DND-41 (cell line): ENCODE measurements around the gene CNOT1.
A peak's percentile ranks its signal among the peaks of the same experiment; 100 is the strongest.

Source experiments
- ATAC-seq: fragments of 200-7000 bp; cut with Tn5 transposase; 3 replicates; pipeline ENCODE4 v1.9.1; 2021; ENCODE audit warnings: low read depth; ENCODE audit not compliant: insufficient read depth
- DNase-seq: peaks from one replicate; pipeline ENCODE4 v3.0.0-alpha.2; 2020
- H2AFZ ChIP-seq: 2 replicates; pipeline ENCODE4 v1.6.0; 2012; ENCODE audit warnings: low read depth, low read length
- H3K27ac ChIP-seq: 2 replicates; pipeline ENCODE4 v1.5.1; 2012; ENCODE audit warnings: low read length, inconsistent platforms
- H3K27me3 ChIP-seq: fragments of 200-600 bp; sonication (generic); 2 replicates; pipeline ENCODE4 v1.6.0; 2012; ENCODE audit warnings: low read length, mild to moderate bottlenecking, inconsistent platforms; ENCODE audit not compliant: insufficient read depth, poor library complexity
- H3K36me3 ChIP-seq: 2 replicates; pipeline ENCODE4 v1.5.1; 2012; ENCODE audit warnings: low read length, inconsistent platforms; ENCODE audit not compliant: insufficient read depth
- H3K4me1 ChIP-seq: 2 replicates; pipeline ENCODE4 v1.5.1; 2012; ENCODE audit warnings: mild to moderate bottlenecking, low read length; ENCODE audit not compliant: insufficient read depth
- H3K4me2 ChIP-seq: 2 replicates; pipeline ENCODE4 v1.6.0; 2012; ENCODE audit warnings: mild to moderate bottlenecking, moderate library complexity, low read length, inconsistent platforms; ENCODE audit not compliant: insufficient read depth
- H3K4me3 ChIP-seq, 2 experiments: fragments of 200-600 bp in 1 of 2; shearing (Covaris generic) in 1 of 2; 2 replicates each; pipeline ENCODE4 v1.5.1; 2012 to 2016; ENCODE audit warnings: inconsistent platforms in 2 of 2, low read length in 2 of 2, mild to moderate bottlenecking in 2 of 2, low read depth in 1 of 2, moderate library complexity in 1 of 2
- H3K79me2 ChIP-seq: 2 replicates; pipeline ENCODE4 v1.6.0; 2012; ENCODE audit warnings: low read length, inconsistent platforms; ENCODE audit not compliant: insufficient read depth
- H3K9ac ChIP-seq: 2 replicates; pipeline ENCODE4 v1.6.0; 2012; ENCODE audit warnings: low read depth, mild to moderate bottlenecking, inconsistent platforms, low read length, moderate library complexity
- H3K9me3 ChIP-seq: 2 replicates; pipeline ENCODE4 v1.5.1; 2012; ENCODE audit warnings: low read length, moderate library complexity, mild to moderate bottlenecking, inconsistent platforms; ENCODE audit not compliant: insufficient read depth, severe bottlenecking
- H4K20me1 ChIP-seq: 2 replicates; pipeline ENCODE4 v1.6.0; 2012; ENCODE audit warnings: low read length; ENCODE audit not compliant: insufficient read depth
- EZH2 ChIP-seq: IDR thresholded peaks from 3 replicates; pipeline ENCODE4 v1.6.1; 2012; ENCODE audit warnings: borderline replicate concordance, low read depth, mild to moderate bottlenecking, moderate library complexity, low read length, inconsistent platforms; ENCODE audit not compliant: severe bottlenecking
- TF ChIP-seq, protein P1 (sequence below): IDR thresholded peaks from 2 replicates; pipeline ENCODE4 v1.5.1; 2012; ENCODE audit warnings: borderline replicate concordance, low read length, moderate library complexity, mild to moderate bottlenecking; ENCODE audit not compliant: poor library complexity, severe bottlenecking; ENCODE audit errors: extremely low read depth

The CNOT1 gene

GRCh38 chr16:58644108-58644507 is 14.5 kb upstream of the CNOT1 start:
- ATAC-seq (no peak), DNase-seq (no peak)
- Histone ChIP-seq H2AFZ (no peak overlapping the region), H3K9ac (no peak overlapping the region), H3K4me1 (no peaks in the 10 kb centered on the region), H3K4me3 (no peak overlapping the region), H3K27ac (no peak overlapping the region), H3K27me3 (no peaks in the 10 kb centered on the region), H3K79me2 (no peaks in the 10 kb centered on the region), H3K9me3 (no peaks in the 10 kb centered on the region), H3K36me3 (no peaks in the 10 kb centered on the region), H3K4me2 (no peak overlapping the region), H4K20me1 (no peaks in the 10 kb centered on the region)
- TF ChIP-seq, protein P1, sequence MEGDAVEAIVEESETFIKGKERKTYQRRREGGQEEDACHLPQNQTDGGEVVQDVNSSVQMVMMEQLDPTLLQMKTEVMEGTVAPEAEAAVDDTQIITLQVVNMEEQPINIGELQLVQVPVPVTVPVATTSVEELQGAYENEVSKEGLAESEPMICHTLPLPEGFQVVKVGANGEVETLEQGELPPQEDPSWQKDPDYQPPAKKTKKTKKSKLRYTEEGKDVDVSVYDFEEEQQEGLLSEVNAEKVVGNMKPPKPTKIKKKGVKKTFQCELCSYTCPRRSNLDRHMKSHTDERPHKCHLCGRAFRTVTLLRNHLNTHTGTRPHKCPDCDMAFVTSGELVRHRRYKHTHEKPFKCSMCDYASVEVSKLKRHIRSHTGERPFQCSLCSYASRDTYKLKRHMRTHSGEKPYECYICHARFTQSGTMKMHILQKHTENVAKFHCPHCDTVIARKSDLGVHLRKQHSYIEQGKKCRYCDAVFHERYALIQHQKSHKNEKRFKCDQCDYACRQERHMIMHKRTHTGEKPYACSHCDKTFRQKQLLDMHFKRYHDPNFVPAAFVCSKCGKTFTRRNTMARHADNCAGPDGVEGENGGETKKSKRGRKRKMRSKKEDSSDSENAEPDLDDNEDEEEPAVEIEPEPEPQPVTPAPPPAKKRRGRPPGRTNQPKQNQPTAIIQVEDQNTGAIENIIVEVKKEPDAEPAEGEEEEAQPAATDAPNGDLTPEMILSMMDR = no peak
- no peak for TF ChIP-seq EZH2

GRCh38 chr16:58640949-58641348 is 11.3 kb upstream of the CNOT1 start:
- H2AFZ ChIP-seq = 0 out of 2 replicates have a peak overlapping the region, but pooled peaks have one; percentile 39
- ATAC-seq (no peak), DNase-seq (no peak)
- H3K9me3 ChIP-seq = no peaks in the 10 kb centered on the region
- TF ChIP-seq, protein P1 = no peak
- no peak for TF ChIP-seq EZH2
- H3K4me2 ChIP-seq = no peak overlapping the region
- no peaks in the 10 kb centered on the region for H3K79me2 ChIP-seq
- no peaks in the 10 kb centered on the region for H4K20me1 ChIP-seq
- no peaks in the 10 kb centered on the region for H3K27me3 ChIP-seq
- H3K4me1 ChIP-seq = no peaks in the 10 kb centered on the region
- H3K4me3 ChIP-seq = no peak overlapping the region
- no peak overlapping the region for H3K9ac ChIP-seq
- no peaks in the 10 kb centered on the region for H3K36me3 ChIP-seq
- no peak overlapping the region for H3K27ac ChIP-seq

- Histone ChIP-seq H3K27me3 (no peaks in the 10 kb centered on the region), H3K9ac (no peak overlapping the region), H4K20me1 (no peaks in the 10 kb centered on the region), H3K4me3 (no peak overlapping the region), H3K27ac (no peak overlapping the region), H3K4me1 (no peaks in the 10 kb centered on the region), H3K79me2 (no peaks in the 10 kb centered on the region), H3K36me3 (no peaks in the 10 kb centered on the region), H3K9me3 (no peaks in the 10 kb centered on the region), H3K4me2 (no peak overlapping the region), H2AFZ (no peak overlapping the region)
- TF ChIP-seq, protein P1 = no peak
- no peak for TF ChIP-seq EZH2
- no peak for ATAC-seq
- DNase-seq = no peak
These were observed 10.2 kb upstream of the CNOT1 start for GRCh38 chr16:58639836-58640235.

DNA sequence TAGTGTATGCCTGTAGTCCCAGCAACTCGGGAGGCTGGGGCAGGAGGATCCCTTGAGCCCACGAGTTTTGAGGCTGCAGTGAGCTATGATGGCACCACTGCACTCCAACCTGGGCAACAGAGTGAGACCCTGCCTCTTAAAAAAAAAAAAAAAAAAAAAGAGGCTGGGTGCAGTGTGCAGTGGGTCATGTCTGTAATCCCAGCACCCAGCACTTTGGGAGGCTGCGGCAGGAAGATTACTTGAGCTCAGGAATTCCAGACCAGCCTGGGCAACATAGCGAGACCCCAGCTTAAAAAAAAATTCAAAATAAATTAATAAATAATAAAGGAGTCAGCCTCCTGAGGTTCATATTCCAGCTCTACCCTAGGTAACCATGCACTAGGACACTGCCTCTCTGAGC is 9.6 kb upstream of the CNOT1 start:
- Histone ChIP-seq H3K4me3 (no peak overlapping the region), H3K9me3 (no peaks in the 10 kb centered on the region), H3K36me3 (no peaks in the 10 kb centered on the region), H4K20me1 (no peaks in the 10 kb centered on the region), H3K79me2 (no peaks in the 10 kb centered on the region), H3K9ac (no peak overlapping the region), H3K27me3 (no peaks in the 10 kb centered on the region), H3K27ac (no peak overlapping the region), H2AFZ (no peak overlapping the region), H3K4me2 (no peak overlapping the region), H3K4me1 (no peaks in the 10 kb centered on the region)
- DNase-seq (no peak), ATAC-seq (no peak)
- TF ChIP-seq, protein P1 = no peak
- no peak for TF ChIP-seq EZH2
